WTC11 (cell line): ENCODE data around the gene CYB561D1. TPM values are rescaled to one million over a fixed set of nuclear protein-coding genes. Genes with fewer than 3 reads are reported as not detected.

Experiments used
- ATAC-seq: fragments of 200-7000 bp; cut with Tn5 transposase; 2 replicates; pipeline ENCODE4 v1.10.0; 2021; ENCODE audit warnings: mild to moderate bottlenecking, moderate library complexity
- CTCF ChIA-PET: fragments of 300-600 bp; sonication (Branson Sonifier 250); formaldehyde crosslinking; loops from one replicate; lab custom pipeline; 2021; ENCODE audit warnings: antibody characterized with exemption; lab: Charles Lee
- POLR2A ChIA-PET: fragments of 350-600 bp; sonication (Branson Sonifier 250); formaldehyde crosslinking; loops from one replicate; lab custom pipeline; 2021; ENCODE audit warnings: antibody characterized with exemption; lab: Charles Lee
- DNase-seq: peaks from one replicate; pipeline ENCODE4 v3.0.0; 2021; ENCODE audit warnings: low spot score
- H3K27ac Mint-ChIP-seq: 2 replicates; pipeline ENCODE4 v1.8.0; 2021; ENCODE audit warnings: mixed read lengths
- H3K27me3 Mint-ChIP-seq: 2 replicates; pipeline ENCODE4 v1.8.0; 2021; ENCODE audit warnings: low read depth, mild to moderate bottlenecking, moderate library complexity, mixed read lengths
- H3K36me3 Mint-ChIP-seq: 2 replicates; pipeline ENCODE4 v1.8.0; 2021; ENCODE audit warnings: mixed read lengths
- H3K4me1 Mint-ChIP-seq: 2 replicates; pipeline ENCODE4 v1.8.0; 2022; ENCODE audit warnings: mixed read lengths
- H3K4me3 Mint-ChIP-seq: 2 replicates; pipeline ENCODE4 v1.8.0; 2021; ENCODE audit warnings: mild to moderate bottlenecking, moderate library complexity, mixed read lengths
- H3K9me3 Mint-ChIP-seq: 2 replicates; pipeline ENCODE4 v1.8.0; 2021; ENCODE audit warnings: mixed read lengths
- AFF4 ChIP-seq: sonication (generic); formaldehyde crosslinking; IDR thresholded peaks from 2 replicates; pipeline ENCODE4 v1.8.1; 2023; ENCODE audit warnings: mild to moderate bottlenecking, missing genetic modification reagents, borderline replicate concordance
- ATF3 ChIP-seq: sonication (generic); formaldehyde crosslinking; conservative IDR thresholded peaks from 2 replicates; pipeline ENCODE4 v1.8.1; 2022; ENCODE audit warnings: mild to moderate bottlenecking, missing genetic modification reagents
- ATF6 ChIP-seq: sonication (generic); formaldehyde crosslinking; IDR thresholded peaks from 2 replicates; pipeline ENCODE4 v1.8.1; 2023; ENCODE audit warnings: mild to moderate bottlenecking, missing genetic modification reagents
- CREB1 ChIP-seq: sonication (generic); formaldehyde crosslinking; IDR thresholded peaks from 2 replicates; pipeline ENCODE4 v1.8.0; 2023; ENCODE audit warnings: mild to moderate bottlenecking, missing genetic modification reagents
- CREM ChIP-seq: sonication (generic); formaldehyde crosslinking; IDR thresholded peaks from 2 replicates; pipeline ENCODE4 v1.8.1; 2022; ENCODE audit warnings: mild to moderate bottlenecking, missing genetic modification reagents, moderate library complexity
- CTCF ChIP-seq: fragments of 200-600 bp; IDR thresholded peaks from 2 replicates; pipeline ENCODE4 v1.8.0; 2022; ENCODE audit warnings: antibody characterized with exemption
- E2F5 ChIP-seq: sonication (generic); formaldehyde crosslinking; IDR thresholded peaks from 2 replicates; pipeline ENCODE4 v1.8.1; 2022; ENCODE audit warnings: mild to moderate bottlenecking, moderate library complexity, missing genetic modification reagents
- ELF4 ChIP-seq: sonication (generic); formaldehyde crosslinking; IDR thresholded peaks from 2 replicates; pipeline ENCODE4 v1.8.1; 2022; ENCODE audit warnings: low read depth, mild to moderate bottlenecking, moderate library complexity, missing genetic modification reagents
- FOXP1 ChIP-seq: sonication (generic); formaldehyde crosslinking; IDR thresholded peaks from 2 replicates; pipeline ENCODE4 v1.8.0; 2022; ENCODE audit warnings: missing genetic modification reagents, mild to moderate bottlenecking, moderate library complexity, borderline replicate concordance
- GABPB1 ChIP-seq: sonication (generic); formaldehyde crosslinking; IDR thresholded peaks from 2 replicates; pipeline ENCODE4 v1.8.1; 2023; ENCODE audit warnings: mild to moderate bottlenecking, missing genetic modification reagents
- HMGXB4 ChIP-seq: sonication (generic); formaldehyde crosslinking; IDR thresholded peaks from 2 replicates; pipeline ENCODE4 v1.8.1; 2023; ENCODE audit warnings: mild to moderate bottlenecking, moderate library complexity, missing genetic modification reagents
- JAZF1 ChIP-seq: fragments of 250-450 bp; sonication (Bioruptor Pico); IDR thresholded peaks from 2 replicates; pipeline ENCODE4 v1.9.0; 2021; ENCODE audit warnings: moderate library complexity, mild to moderate bottlenecking, inconsistent platforms
- KAT7 ChIP-seq: sonication (generic); formaldehyde crosslinking; IDR thresholded peaks from 2 replicates; pipeline ENCODE4 v1.8.1; 2023; ENCODE audit warnings: missing genetic modification reagents, mild to moderate bottlenecking, borderline replicate concordance
- MLX ChIP-seq: sonication (generic); formaldehyde crosslinking; IDR thresholded peaks from 2 replicates; pipeline ENCODE4 v1.8.1; 2023; ENCODE audit warnings: mild to moderate bottlenecking, missing genetic modification reagents, moderate library complexity
- MYBL2 ChIP-seq: sonication (generic); formaldehyde crosslinking; IDR thresholded peaks from 2 replicates; pipeline ENCODE4 v1.8.1; 2023; ENCODE audit warnings: mild to moderate bottlenecking, moderate library complexity, missing genetic modification reagents
- NFATC4 ChIP-seq: fragments of 250-450 bp; sonication (Bioruptor Pico); IDR thresholded peaks from 2 replicates; pipeline ENCODE4 v1.9.0; 2021; ENCODE audit warnings: mild to moderate bottlenecking
- RORB ChIP-seq: fragments of 250-450 bp; sonication (Bioruptor Pico); IDR thresholded peaks from 2 replicates; pipeline ENCODE4 v1.9.0; 2021; ENCODE audit warnings: mild to moderate bottlenecking
- SOX15 ChIP-seq: fragments of 250-450 bp; sonication (Bioruptor Pico); IDR thresholded peaks from 2 replicates; pipeline ENCODE4 v1.9.0; 2021; ENCODE audit warnings: mild to moderate bottlenecking
- USF1 ChIP-seq: sonication (generic); formaldehyde crosslinking; IDR thresholded peaks from 2 replicates; pipeline ENCODE4 v1.8.0; 2022; ENCODE audit warnings: mild to moderate bottlenecking, missing genetic modification reagents
- ZNF317 ChIP-seq: sonication (generic); formaldehyde crosslinking; IDR thresholded peaks from 2 replicates; pipeline ENCODE4 v1.8.1; 2023; ENCODE audit warnings: low read depth, mild to moderate bottlenecking, moderate library complexity, missing genetic modification reagents, borderline replicate concordance
- ZNF396 ChIP-seq: fragments of 250-450 bp; sonication (Bioruptor Pico); IDR thresholded peaks from 2 replicates; pipeline ENCODE4 v1.8.0; 2021; ENCODE audit warnings: mild to moderate bottlenecking, moderate library complexity, borderline replicate concordance
- ZNF512 ChIP-seq: sonication (generic); formaldehyde crosslinking; IDR thresholded peaks from 2 replicates; pipeline ENCODE4 v1.8.1; 2022; ENCODE audit warnings: missing genetic modification reagents, borderline replicate concordance
- total RNA-seq: library from RNA; stranded (reverse); gene quantifications from 3 replicates; pipeline ENCODE4 v1.2.3, GENCODE V29; 2021

The CYB561D1 gene
- total RNA-seq, 1 experiment from 2014 or later, result 6.7 TPM

GRCh38 chr1:109475261-109475660, 18.6 kb upstream of the CYB561D1 start:
- ATAC-seq (no peak), DNase-seq (no peak)
- ChIA-PET POLR2A (no interaction called here), CTCF (no interaction called here)
- H3K4me3 Mint-ChIP-seq, result no peak overlapping the region
- no peaks in the 10 kb centered on the region for H3K9me3 Mint-ChIP-seq
- no peak overlapping the region for H3K27ac Mint-ChIP-seq
- no peaks in the 10 kb centered on the region; the same call in 1 of the 2 replicates for H3K4me1 Mint-ChIP-seq
- no peak for TF ChIP-seq ZNF317 (CRISPR knock-in tag)
- no peak for TF ChIP-seq ZNF396
- TF ChIP-seq GABPB1 (CRISPR knock-in tag), result no peak
- no peak for TF ChIP-seq ATF3 (CRISPR knock-in tag)
- TF ChIP-seq MLX (CRISPR knock-in tag), result no peak
- TF ChIP-seq USF1, result no peak
- no peak for TF ChIP-seq SOX15
- no peak for TF ChIP-seq ATF6 (CRISPR knock-in tag)
- no peak for TF ChIP-seq NFATC4 (CRISPR knock-in tag)
- peaks cover 16% of the 10 kb centered on the region for H3K27me3 Mint-ChIP-seq
- no peaks in the 10 kb centered on the region for H3K36me3 Mint-ChIP-seq

GRCh38 chr1:109476825-109477224, 17.1 kb upstream of the CYB561D1 start:
- no peaks in the 10 kb centered on the region for H3K4me1 Mint-ChIP-seq
- ATAC-seq, result no peak
- no peaks in the 10 kb centered on the region for H3K36me3 Mint-ChIP-seq
- ChIA-PET POLR2A (no interaction called here), CTCF (no interaction called here)
- H3K4me3 Mint-ChIP-seq, result no peak overlapping the region
- no peak for DNase-seq
- peaks cover 10% of the 10 kb centered on the region for H3K27me3 Mint-ChIP-seq
- TF ChIP-seq CREM (CRISPR knock-in tag), result no peak
- no peak for TF ChIP-seq GABPB1 (CRISPR knock-in tag)
- TF ChIP-seq HMGXB4 (CRISPR knock-in tag), result no peak
- TF ChIP-seq E2F5, result no peak
- TF ChIP-seq ELF4 (CRISPR knock-in tag), result no peak
- TF ChIP-seq ATF3 (CRISPR knock-in tag), result no peak
- no peak for TF ChIP-seq KAT7 (CRISPR knock-in tag)
- TF ChIP-seq MYBL2, result no peak
- TF ChIP-seq FOXP1 (CRISPR knock-in tag), result no peak
- no peak for TF ChIP-seq CTCF
- TF ChIP-seq JAZF1 (CRISPR knock-in tag), result no peak
- TF ChIP-seq CREB1 (CRISPR knock-in tag), result no peak
- no peak for TF ChIP-seq AFF4 (CRISPR knock-in tag)
- no peak for TF ChIP-seq ZNF512
- TF ChIP-seq RORB (CRISPR knock-in tag), result no peak
- no peaks in the 10 kb centered on the region for H3K9me3 Mint-ChIP-seq
- H3K27ac Mint-ChIP-seq, result no peak overlapping the region
